HG02938 (cell line): ENCODE data around the gene AMBRA1.
"Not testable (repeated sequence)": the region's sequence is repeated elsewhere in the genome, so short reads cannot be mapped to it uniquely, and the experiment has no call there.

Experiments used
- ATAC-seq: cut with Tn5 transposase; IDR thresholded peaks from one replicate; pipeline ENCODE4 v1.9.1; 2021; ENCODE audit warnings: mild to moderate bottlenecking, moderate library complexity; ENCODE audit not compliant: unreplicated experiment

Gene AMBRA1

GRCh38 chr11:46385169-46386004 is 208.4 kb downstream of the AMBRA1 start:
- ATAC-seq = no peak

- ATAC-seq = no peak
Observed at GRCh38 chr11:46383974-46384701, 209.7 kb downstream of the AMBRA1 start.

- ATAC-seq = no peak
Observed at GRCh38 chr11:46383404-46383758, 210.4 kb downstream of the AMBRA1 start.

- ATAC-seq = no peak
Observed at GRCh38 chr11:46382646-46383403, 211.0 kb downstream of the AMBRA1 start.

- no peak for ATAC-seq
Observed at GRCh38 chr11:46381819-46382645, 211.8 kb downstream of the AMBRA1 start.

- no peak for ATAC-seq
Observed at GRCh38 chr11:46381048-46381818, 212.6 kb downstream of the AMBRA1 start, which contains the start of gene MDK. Gene MDK (plus strand): TSS chr11:46381669. CDS start chr11:46382058, 389 bp downstream.

- no peak for ATAC-seq
Observed at GRCh38 chr11:46380340-46381047, 213.3 kb downstream of the AMBRA1 start.

- ATAC-seq = not testable (repeated sequence)
Observed at GRCh38 chr11:46379482-46380293, 214.1 kb downstream of the AMBRA1 start.

- no peak for ATAC-seq
Observed at GRCh38 chr11:46378811-46379481, 214.9 kb downstream of the AMBRA1 start.

GRCh38 chr11:46378296-46378695 is 215.5 kb downstream of the AMBRA1 start:
- ATAC-seq = no peak

GRCh38 chr11:46377831-46378230 is 216.0 kb downstream of the AMBRA1 start:
- no peak for ATAC-seq

- no peak for ATAC-seq
Observed at GRCh38 chr11:46377290-46377689, 216.5 kb downstream of the AMBRA1 start.

- ATAC-seq = no peak
Observed at GRCh38 chr11:46376258-46377050, 217.4 kb downstream of the AMBRA1 start.

GRCh38 chr11:46375392-46376101 is 218.3 kb downstream of the AMBRA1 start:
- no peak for ATAC-seq

GRCh38 chr11:46374815-46375214 is 219.0 kb downstream of the AMBRA1 start:
- no peak for ATAC-seq
